GM18867 (cell line): ENCODE data around the gene RCHY1.

ENCODE experiments used
- ATAC-seq: cut with Tn5 transposase; IDR thresholded peaks from one replicate; pipeline ENCODE4 v1.9.1; 2021; ENCODE audit warnings: mild to moderate bottlenecking, moderate library complexity; ENCODE audit not compliant: unreplicated experiment

Gene RCHY1

GRCh38 chr4:75432683-75433082 is 81.5 kb downstream of the RCHY1 start:
- ATAC-seq = peak; percentile 75

- ATAC-seq = peak; percentile 58
These were observed 85.0 kb downstream of the RCHY1 start for GRCh38 chr4:75429208-75429607.
